Loucy (cell line): ENCODE measurements around the gene BLOC1S3.

Experiments used
- H2AFZ ChIP-seq: fragments of 200-600 bp; sonication (generic); 2 replicates; pipeline ENCODE4 v1.6.0; 2016; ENCODE audit warnings: antibody characterized with exemption, mild to moderate bottlenecking, low read length, moderate library complexity
- H3F3A ChIP-seq: fragments of 200-600 bp; 2 replicates; pipeline ENCODE4 v1.6.0; 2016; ENCODE audit warnings: antibody characterized with exemption, low read depth, mild to moderate bottlenecking
- H3K27me3 ChIP-seq: fragments of 200-600 bp; sonication (generic); 2 replicates; pipeline ENCODE4 v1.6.1; 2014; ENCODE audit warnings: low read length, mild to moderate bottlenecking; ENCODE audit not compliant: insufficient read depth, poor library complexity, severe bottlenecking
- H3K36me3 ChIP-seq: fragments of 200-600 bp; sonication (generic); 2 replicates; pipeline ENCODE4 v1.6.1; 2016; ENCODE audit warnings: low read length; ENCODE audit not compliant: insufficient read depth
- H3K4me1 ChIP-seq: fragments of 200-600 bp; sonication (generic); 2 replicates; pipeline ENCODE4 v1.5.1; 2014; ENCODE audit warnings: low read length, mild to moderate bottlenecking; ENCODE audit not compliant: insufficient read depth, poor library complexity, severe bottlenecking
- H3K4me2 ChIP-seq: fragments of 200-600 bp; sonication (generic); 2 replicates; pipeline ENCODE4 v1.6.0; 2014; ENCODE audit warnings: antibody characterized with exemption, low read length, low read depth, mild to moderate bottlenecking; ENCODE audit not compliant: poor library complexity, severe bottlenecking
- H3K4me3 ChIP-seq: fragments of 200-600 bp; sonication (generic); 2 replicates; pipeline ENCODE4 v1.5.1; 2014; ENCODE audit warnings: low read length, mild to moderate bottlenecking, mixed read lengths; ENCODE audit not compliant: poor library complexity, severe bottlenecking
- H3K79me2 ChIP-seq: fragments of 200-600 bp; sonication (generic); 2 replicates; pipeline ENCODE4 v1.6.1; 2014; ENCODE audit warnings: low read length; ENCODE audit not compliant: insufficient read depth
- H3K9ac ChIP-seq: fragments of 200-600 bp; sonication (generic); 2 replicates; pipeline ENCODE4 v1.6.0; 2014; ENCODE audit warnings: mild to moderate bottlenecking, low read depth, low read length, moderate library complexity; ENCODE audit not compliant: poor library complexity, severe bottlenecking
- H3K9me2 ChIP-seq: fragments of 200-600 bp; sonication (generic); replicated peaks from 2 replicates; pipeline ENCODE4 v1.6.1; 2016; ENCODE audit warnings: low read depth, low read length, mixed read lengths
- H3K9me3 ChIP-seq: fragments of 200-600 bp; sonication (generic); 2 replicates; pipeline ENCODE4 v1.6.1; 2014; ENCODE audit warnings: mild to moderate bottlenecking, antibody characterized with exemption, low read length, low read depth; ENCODE audit not compliant: insufficient read depth
- H4K20me1 ChIP-seq: fragments of 200-600 bp; sonication (generic); 2 replicates; pipeline ENCODE4 v1.6.0; 2014; ENCODE audit warnings: antibody characterized with exemption, low read length, mild to moderate bottlenecking; ENCODE audit not compliant: insufficient read depth, poor library complexity, severe bottlenecking
- EZH2phosphoT487 ChIP-seq: fragments of 200-600 bp; IDR thresholded peaks from 2 replicates; pipeline ENCODE4 v1.6.1; 2018; ENCODE audit warnings: antibody characterized with exemption, mild to moderate bottlenecking, moderate library complexity, borderline replicate concordance
- TF ChIP-seq, protein P1 (sequence below): fragments of 200-600 bp; sonication (generic); conservative IDR thresholded peaks from 2 replicates; pipeline ENCODE4 v1.5.1; 2014; ENCODE audit warnings: mild to moderate bottlenecking, antibody characterized with exemption, low read length

BLOC1S3 gene

DNA sequence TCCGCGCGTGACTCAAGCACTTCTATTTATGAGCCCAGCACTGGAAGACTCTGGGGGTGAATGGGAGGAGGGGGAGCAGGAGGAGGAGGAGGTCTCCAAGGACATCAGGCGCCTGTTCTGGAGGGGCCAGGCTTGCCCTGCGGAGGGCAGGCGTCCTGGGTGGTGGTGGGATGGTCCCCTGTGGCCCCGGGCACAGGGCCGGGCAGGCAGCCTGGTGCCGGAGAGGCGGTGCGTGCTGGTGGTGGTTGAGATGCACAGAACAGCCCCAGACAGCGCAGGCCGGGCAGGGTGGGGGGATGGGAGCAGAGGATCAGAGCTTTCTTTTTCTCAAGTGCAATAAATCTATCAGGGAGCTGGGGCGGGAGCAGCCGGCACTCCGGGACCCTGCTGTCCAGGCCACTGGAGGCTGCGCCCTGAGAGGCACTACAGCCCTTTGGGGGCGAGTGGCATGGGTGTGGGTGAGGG lies 31.8 kb upstream of the BLOC1S3 start:
- Histone ChIP-seq H3F3A (no peaks in the 10 kb centered on the region), H3K36me3 (peaks cover 23% of the 10 kb centered on the region; the same call in 1 of the 2 replicates), H2AFZ (no peak overlapping the region), H3K4me2 (no peak overlapping the region), H3K9me3 (no peaks in the 10 kb centered on the region), H3K27me3 (no peaks in the 10 kb centered on the region), H4K20me1 (no peaks in the 10 kb centered on the region), H3K4me1 (no peaks in the 10 kb centered on the region), H3K79me2 (no peaks in the 10 kb centered on the region), H3K9ac (no peak overlapping the region), H3K9me2 (no peaks in the 10 kb centered on the region), H3K4me3 (no peak overlapping the region)
- no peak for TF ChIP-seq EZH2phosphoT487
- TF ChIP-seq, protein P1, sequence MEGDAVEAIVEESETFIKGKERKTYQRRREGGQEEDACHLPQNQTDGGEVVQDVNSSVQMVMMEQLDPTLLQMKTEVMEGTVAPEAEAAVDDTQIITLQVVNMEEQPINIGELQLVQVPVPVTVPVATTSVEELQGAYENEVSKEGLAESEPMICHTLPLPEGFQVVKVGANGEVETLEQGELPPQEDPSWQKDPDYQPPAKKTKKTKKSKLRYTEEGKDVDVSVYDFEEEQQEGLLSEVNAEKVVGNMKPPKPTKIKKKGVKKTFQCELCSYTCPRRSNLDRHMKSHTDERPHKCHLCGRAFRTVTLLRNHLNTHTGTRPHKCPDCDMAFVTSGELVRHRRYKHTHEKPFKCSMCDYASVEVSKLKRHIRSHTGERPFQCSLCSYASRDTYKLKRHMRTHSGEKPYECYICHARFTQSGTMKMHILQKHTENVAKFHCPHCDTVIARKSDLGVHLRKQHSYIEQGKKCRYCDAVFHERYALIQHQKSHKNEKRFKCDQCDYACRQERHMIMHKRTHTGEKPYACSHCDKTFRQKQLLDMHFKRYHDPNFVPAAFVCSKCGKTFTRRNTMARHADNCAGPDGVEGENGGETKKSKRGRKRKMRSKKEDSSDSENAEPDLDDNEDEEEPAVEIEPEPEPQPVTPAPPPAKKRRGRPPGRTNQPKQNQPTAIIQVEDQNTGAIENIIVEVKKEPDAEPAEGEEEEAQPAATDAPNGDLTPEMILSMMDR, result no peak

DNA sequence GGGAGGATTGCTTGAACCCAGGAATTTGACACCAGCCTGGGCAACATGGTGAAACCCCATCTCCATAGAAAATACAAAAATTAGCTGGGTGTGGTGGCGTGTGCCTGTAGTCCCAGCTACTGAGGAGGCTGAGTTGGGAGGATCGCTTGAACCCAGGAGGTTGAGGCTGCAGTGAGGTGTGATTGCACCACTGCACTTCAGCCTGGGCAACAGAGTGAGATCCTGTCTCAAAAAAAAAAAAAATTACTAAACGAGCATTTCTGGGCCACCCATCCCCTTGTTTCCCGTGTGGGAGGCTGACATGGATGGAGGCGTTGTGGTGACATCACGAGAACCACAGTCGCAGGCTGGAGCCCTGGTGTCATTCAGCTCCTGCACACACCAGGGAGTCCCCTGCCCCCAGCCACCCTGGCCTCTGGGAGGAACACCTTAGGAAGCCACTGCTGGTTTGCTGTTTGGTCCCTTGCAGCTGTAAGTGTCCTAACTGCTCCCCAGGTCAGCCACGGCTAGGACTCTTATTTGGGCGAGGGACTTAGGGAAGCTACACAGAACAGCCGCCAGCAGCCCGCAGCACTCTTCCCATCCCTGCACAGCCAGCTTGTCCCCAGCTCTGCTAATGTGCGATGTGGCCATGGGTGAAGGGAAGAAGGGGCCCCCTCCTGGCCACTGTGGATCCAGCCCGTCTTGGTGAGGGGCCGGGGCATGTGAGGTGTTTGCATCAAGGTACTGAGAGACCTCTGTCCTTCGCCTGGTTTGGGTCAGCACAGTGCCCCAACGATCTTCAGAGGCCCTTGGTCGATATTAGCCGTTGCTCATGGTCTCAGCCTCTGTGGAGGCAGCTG lies 30.5 kb upstream of the BLOC1S3 start:
- no peak overlapping the region for H3K4me3 ChIP-seq
- no peaks in the 10 kb centered on the region for H3K4me1 ChIP-seq
- H3K36me3 ChIP-seq, result peaks cover 10% of the 10 kb centered on the region; the same call in 1 of the 2 replicates
- no peaks in the 10 kb centered on the region for H3K9me2 ChIP-seq
- H3F3A ChIP-seq, result no peaks in the 10 kb centered on the region
- no peaks in the 10 kb centered on the region for H3K27me3 ChIP-seq
- no peaks in the 10 kb centered on the region for H3K9me3 ChIP-seq
- no peak overlapping the region for H3K9ac ChIP-seq
- no peaks in the 10 kb centered on the region for H3K79me2 ChIP-seq
- no peak overlapping the region for H2AFZ ChIP-seq
- no peaks in the 10 kb centered on the region for H4K20me1 ChIP-seq
- no peak overlapping the region for H3K4me2 ChIP-seq
- TF ChIP-seq EZH2phosphoT487, result no peak
- TF ChIP-seq, protein P1, result no peak

DNA sequence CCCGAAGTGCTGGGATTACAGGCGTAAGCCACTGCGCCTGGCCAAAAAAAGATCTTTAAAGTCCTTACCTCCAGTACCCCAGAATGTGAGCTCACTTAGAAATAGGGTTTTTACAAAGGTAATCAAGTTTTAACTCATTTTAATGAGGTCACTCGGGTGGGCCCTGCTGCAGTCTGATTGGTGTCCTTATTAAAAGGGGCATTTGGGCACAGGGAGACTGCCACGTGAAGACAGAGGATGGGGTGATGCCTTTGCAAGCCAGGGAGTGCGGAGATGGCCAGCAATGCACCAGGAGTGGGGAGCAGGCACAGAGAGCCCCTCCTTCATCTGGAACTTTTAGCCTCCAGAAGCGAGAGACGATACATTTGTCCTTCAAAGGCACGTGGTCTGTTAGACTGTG lies 29.5 kb upstream of the BLOC1S3 start:
- Histone ChIP-seq H3K79me2 (no peaks in the 10 kb centered on the region), H3K4me3 (no peak overlapping the region), H2AFZ (no peak overlapping the region), H4K20me1 (no peaks in the 10 kb centered on the region), H3K27me3 (no peaks in the 10 kb centered on the region), H3K4me1 (no peaks in the 10 kb centered on the region), H3F3A (no peaks in the 10 kb centered on the region), H3K9ac (no peak overlapping the region), H3K9me2 (no peaks in the 10 kb centered on the region), H3K4me2 (no peak overlapping the region), H3K36me3 (peaks cover 9% of the 10 kb centered on the region; the same call in 1 of the 2 replicates), H3K9me3 (no peaks in the 10 kb centered on the region)
- TF ChIP-seq EZH2phosphoT487, result no peak
- TF ChIP-seq, protein P1, result no peak
